ENCODE data around the gene UNK. TPM values are rescaled to one million over a fixed set of nuclear protein-coding genes. Genes with fewer than 3 reads are reported as not detected.

UNK gene
- total and polyA plus RNA-seq, 9 of the 15 experiments (the other 6 are each of a cell fraction or from before 2014, with no cell fraction given): 12.8 to 38.6 (median 24.8) TPM

DNA sequence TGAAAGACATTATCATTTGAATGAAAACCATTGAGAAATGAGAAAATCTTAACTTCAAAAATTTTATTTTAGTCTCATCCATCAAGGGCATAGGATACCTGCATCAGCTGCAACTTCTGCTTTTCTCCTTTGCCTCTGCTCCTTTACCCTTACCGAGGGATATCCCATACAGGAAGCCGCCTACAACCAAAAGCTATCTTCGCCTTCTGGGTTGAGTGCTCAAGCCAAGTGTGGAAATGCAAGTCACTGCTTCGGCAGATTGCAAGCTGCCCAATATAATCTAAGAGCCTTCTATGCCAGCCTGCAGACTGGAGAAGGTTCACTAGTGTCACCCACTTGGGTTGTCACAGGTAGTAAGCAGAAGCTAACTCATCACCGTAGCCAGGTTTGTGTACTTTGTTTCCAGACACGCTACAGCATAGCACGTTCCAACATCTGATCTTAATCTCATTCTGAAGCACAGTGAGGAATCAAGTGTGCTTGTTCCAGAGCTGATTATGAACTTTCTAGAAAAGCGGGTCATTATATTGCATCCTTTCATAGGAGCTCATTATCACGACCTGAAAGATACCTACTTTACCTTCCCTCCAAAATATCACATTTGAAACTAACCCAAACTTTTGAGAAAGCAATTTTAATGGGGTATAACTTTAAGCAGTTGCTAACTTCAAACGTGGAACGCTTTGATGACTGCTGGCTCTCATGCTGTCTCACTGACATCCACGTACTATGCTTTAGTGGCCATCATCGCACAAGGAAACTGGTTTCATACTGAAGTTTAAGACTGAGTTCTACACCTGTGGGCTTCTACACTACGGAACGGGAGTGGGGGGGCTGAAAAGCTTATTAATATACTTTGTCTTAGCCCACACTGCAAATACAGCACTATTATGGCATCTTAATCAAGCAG is 8.0 kb upstream of the UNK start (continued):
- TF ChIP-seq NFE2 (IDR thresholded peaks at IDR 0.05; ENCODE audit: low read depth): peak; percentile 85
- TF ChIP-seq GTF2E2 (tag; IDR thresholded peaks at IDR 0.05): peak; percentile 83; the same call in 1 of the 2 replicates
- TF ChIP-seq ZNF282 (CRISPR knock-in tag; IDR thresholded peaks at IDR 0.05): 0 out of 2 replicates have a peak, but pooled peaks have one; percentile 56
- TF ChIP-seq POLR2B (IDR thresholded peaks at IDR 0.05; ENCODE audit: low read depth, partially characterized antibody): peak; percentile 89
- TF ChIP-seq, protein P1, sequence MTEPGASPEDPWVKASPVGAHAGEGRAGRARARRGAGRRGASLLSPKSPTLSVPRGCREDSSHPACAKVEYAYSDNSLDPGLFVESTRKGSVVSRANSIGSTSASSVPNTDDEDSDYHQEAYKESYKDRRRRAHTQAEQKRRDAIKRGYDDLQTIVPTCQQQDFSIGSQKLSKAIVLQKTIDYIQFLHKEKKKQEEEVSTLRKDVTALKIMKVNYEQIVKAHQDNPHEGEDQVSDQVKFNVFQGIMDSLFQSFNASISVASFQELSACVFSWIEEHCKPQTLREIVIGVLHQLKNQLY (CRISPR knock-in tag; conservative IDR thresholded peaks at IDR 0.05): peak; percentile 57 to 73; a peak in 2 of 4 replicates
- TF ChIP-seq NFXL1 (CRISPR knock-in tag; IDR thresholded peaks at IDR 0.05): peak; percentile 89
- TF ChIP-seq, protein P2, sequence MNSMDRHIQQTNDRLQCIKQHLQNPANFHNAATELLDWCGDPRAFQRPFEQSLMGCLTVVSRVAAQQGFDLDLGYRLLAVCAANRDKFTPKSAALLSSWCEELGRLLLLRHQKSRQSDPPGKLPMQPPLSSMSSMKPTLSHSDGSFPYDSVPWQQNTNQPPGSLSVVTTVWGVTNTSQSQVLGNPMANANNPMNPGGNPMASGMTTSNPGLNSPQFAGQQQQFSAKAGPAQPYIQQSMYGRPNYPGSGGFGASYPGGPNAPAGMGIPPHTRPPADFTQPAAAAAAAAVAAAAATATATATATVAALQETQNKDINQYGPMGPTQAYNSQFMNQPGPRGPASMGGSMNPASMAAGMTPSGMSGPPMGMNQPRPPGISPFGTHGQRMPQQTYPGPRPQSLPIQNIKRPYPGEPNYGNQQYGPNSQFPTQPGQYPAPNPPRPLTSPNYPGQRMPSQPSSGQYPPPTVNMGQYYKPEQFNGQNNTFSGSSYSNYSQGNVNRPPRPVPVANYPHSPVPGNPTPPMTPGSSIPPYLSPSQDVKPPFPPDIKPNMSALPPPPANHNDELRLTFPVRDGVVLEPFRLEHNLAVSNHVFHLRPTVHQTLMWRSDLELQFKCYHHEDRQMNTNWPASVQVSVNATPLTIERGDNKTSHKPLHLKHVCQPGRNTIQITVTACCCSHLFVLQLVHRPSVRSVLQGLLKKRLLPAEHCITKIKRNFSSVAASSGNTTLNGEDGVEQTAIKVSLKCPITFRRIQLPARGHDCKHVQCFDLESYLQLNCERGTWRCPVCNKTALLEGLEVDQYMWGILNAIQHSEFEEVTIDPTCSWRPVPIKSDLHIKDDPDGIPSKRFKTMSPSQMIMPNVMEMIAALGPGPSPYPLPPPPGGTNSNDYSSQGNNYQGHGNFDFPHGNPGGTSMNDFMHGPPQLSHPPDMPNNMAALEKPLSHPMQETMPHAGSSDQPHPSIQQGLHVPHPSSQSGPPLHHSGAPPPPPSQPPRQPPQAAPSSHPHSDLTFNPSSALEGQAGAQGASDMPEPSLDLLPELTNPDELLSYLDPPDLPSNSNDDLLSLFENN (IDR thresholded peaks at IDR 0.05; ENCODE audit: low read depth in 2 of 2, low read length in 2 of 2): peak in 1 of 2 experiments; percentile 55; a peak in 1 of 4 replicates
- TF ChIP-seq, protein P3, sequence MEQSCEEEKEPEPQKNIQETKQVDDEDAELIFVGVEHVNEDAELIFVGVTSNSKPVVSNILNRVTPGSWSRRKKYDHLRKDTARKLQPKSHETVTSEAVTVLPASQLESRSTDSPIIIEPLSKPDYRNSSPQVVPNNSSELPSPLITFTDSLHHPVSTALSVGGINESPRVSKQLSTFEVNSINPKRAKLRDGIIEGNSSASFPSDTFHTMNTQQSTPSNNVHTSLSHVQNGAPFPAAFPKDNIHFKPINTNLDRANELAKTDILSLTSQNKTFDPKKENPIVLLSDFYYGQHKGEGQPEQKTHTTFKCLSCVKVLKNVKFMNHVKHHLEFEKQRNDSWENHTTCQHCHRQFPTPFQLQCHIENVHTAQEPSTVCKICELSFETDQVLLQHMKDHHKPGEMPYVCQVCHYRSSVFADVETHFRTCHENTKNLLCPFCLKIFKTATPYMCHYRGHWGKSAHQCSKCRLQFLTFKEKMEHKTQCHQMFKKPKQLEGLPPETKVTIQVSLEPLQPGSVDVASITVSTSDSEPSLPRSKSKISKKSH (CRISPR knock-in tag; IDR thresholded peaks at IDR 0.05): peak; percentile 6; the same call in 1 of the 2 replicates
- no peak for TF ChIP-seq BDP1 (IDR thresholded peaks at IDR 0.05; ENCODE audit: insufficient read depth, insufficient read length)
- peak; percentile 99 for TF ChIP-seq OTX1 (CRISPR knock-in tag; IDR thresholded peaks at IDR 0.05)
- TF ChIP-seq, protein P4, sequence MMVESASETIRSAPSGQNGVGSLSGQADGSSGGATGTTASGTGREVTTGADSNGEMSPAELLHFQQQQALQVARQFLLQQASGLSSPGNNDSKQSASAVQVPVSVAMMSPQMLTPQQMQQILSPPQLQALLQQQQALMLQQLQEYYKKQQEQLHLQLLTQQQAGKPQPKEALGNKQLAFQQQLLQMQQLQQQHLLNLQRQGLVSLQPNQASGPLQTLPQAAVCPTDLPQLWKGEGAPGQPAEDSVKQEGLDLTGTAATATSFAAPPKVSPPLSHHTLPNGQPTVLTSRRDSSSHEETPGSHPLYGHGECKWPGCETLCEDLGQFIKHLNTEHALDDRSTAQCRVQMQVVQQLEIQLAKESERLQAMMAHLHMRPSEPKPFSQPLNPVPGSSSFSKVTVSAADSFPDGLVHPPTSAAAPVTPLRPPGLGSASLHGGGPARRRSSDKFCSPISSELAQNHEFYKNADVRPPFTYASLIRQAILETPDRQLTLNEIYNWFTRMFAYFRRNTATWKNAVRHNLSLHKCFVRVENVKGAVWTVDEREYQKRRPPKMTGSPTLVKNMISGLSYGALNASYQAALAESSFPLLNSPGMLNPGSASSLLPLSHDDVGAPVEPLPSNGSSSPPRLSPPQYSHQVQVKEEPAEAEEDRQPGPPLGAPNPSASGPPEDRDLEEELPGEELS (CRISPR knock-in tag; IDR thresholded peaks at IDR 0.05; ENCODE audit: borderline replicate concordance): no peak
- TF ChIP-seq ZBED1 (IDR thresholded peaks at IDR 0.05): peak; percentile 96
- TF ChIP-seq LCOR (CRISPR knock-in tag; IDR thresholded peaks at IDR 0.05): 0 out of 2 replicates have a peak, but pooled peaks have one; percentile 44
- no peak for TF ChIP-seq TAF15 (IDR thresholded peaks at IDR 0.05; ENCODE audit: low read depth, low read length)
- peak; percentile 95 for TF ChIP-seq ZC3H4 (CRISPR knock-in tag; IDR thresholded peaks at IDR 0.05; ENCODE audit: borderline replicate concordance)
- TF ChIP-seq SMARCA4 (IDR thresholded peaks at IDR 0.05): peak; percentile 22; the same call in 1 of the 2 replicates
- TF ChIP-seq PHF20 (IDR thresholded peaks at IDR 0.05; ENCODE audit: partially characterized antibody): no peak
- peak; percentile 82 for TF ChIP-seq ZNF41 (CRISPR knock-in tag; conservative IDR thresholded peaks at IDR 0.05)
- peak; percentile 80 for TF ChIP-seq C11orf30 (IDR thresholded peaks at IDR 0.05; ENCODE audit: low read depth)
- no peak for TF ChIP-seq WHSC1 (IDR thresholded peaks at IDR 0.05; ENCODE audit: low read length)
- TF ChIP-seq MTA3 (IDR thresholded peaks at IDR 0.05; ENCODE audit: borderline replicate concordance): peak; percentile 75; the same call in 1 of the 2 replicates
